ENCODE data around the gene CDX2.

Gene CDX2

DNA sequence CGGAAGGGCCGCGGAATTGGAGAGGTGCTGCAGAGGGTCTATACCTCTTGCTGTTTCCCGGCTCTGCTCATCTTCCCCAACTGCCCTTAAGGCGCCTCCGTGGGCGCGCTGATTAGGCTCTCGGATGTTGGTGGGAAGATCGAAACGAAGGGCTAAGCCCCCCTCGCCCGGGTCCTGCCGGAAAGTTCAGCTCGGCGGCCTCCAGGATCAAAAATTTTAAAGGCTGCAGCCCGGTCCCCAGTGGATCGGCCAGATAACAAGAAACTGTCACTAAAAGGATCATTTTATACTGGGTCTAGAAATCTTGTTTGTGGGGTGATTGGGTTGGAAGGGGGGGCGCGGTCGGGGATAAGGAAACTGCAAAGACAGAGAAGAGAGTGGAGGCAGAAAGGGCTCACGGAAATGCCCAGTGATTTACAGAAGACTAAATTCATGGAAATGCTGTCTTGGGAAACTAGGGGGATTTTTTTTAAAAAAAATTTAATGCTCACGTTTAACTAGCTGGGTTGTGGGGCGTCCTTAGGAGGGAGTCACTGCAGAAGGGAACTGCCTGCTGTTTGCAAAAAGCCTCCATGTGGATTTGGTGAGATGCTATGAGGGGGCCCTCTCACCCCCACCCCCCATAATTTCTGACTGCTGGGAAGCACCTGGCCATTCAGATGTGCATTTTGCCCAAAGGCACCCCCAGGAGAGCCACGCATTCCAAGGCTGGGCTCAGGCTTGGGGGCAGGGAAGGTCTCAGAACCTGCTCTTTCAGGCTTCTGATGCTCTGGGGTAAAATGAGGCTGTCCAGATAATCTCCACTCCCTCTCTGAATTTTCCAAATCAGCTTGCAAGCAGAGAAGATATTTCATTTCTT lies 7.7 kb downstream of the CDX2 start:
- DNase-seq (ENCODE audit: low read depth in 1 of 2, low spot score in 1 of 2) = no peak
- TF ChIP-seq, protein P1, sequence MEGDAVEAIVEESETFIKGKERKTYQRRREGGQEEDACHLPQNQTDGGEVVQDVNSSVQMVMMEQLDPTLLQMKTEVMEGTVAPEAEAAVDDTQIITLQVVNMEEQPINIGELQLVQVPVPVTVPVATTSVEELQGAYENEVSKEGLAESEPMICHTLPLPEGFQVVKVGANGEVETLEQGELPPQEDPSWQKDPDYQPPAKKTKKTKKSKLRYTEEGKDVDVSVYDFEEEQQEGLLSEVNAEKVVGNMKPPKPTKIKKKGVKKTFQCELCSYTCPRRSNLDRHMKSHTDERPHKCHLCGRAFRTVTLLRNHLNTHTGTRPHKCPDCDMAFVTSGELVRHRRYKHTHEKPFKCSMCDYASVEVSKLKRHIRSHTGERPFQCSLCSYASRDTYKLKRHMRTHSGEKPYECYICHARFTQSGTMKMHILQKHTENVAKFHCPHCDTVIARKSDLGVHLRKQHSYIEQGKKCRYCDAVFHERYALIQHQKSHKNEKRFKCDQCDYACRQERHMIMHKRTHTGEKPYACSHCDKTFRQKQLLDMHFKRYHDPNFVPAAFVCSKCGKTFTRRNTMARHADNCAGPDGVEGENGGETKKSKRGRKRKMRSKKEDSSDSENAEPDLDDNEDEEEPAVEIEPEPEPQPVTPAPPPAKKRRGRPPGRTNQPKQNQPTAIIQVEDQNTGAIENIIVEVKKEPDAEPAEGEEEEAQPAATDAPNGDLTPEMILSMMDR (IDR thresholded peaks at IDR 0.05; ENCODE audit: insufficient read depth, low read length) = no peak
- TF ChIP-seq POLR2AphosphoS5 (IDR thresholded peaks at IDR 0.05; ENCODE audit: low read depth) (no peak), SPI1 (IDR thresholded peaks at IDR 0.05; ENCODE audit: borderline replicate concordance, low read depth) (no peak), GABPA (IDR thresholded peaks at IDR 0.05; ENCODE audit: low read depth) (no peak)
- TF ChIP-seq, protein P2, sequence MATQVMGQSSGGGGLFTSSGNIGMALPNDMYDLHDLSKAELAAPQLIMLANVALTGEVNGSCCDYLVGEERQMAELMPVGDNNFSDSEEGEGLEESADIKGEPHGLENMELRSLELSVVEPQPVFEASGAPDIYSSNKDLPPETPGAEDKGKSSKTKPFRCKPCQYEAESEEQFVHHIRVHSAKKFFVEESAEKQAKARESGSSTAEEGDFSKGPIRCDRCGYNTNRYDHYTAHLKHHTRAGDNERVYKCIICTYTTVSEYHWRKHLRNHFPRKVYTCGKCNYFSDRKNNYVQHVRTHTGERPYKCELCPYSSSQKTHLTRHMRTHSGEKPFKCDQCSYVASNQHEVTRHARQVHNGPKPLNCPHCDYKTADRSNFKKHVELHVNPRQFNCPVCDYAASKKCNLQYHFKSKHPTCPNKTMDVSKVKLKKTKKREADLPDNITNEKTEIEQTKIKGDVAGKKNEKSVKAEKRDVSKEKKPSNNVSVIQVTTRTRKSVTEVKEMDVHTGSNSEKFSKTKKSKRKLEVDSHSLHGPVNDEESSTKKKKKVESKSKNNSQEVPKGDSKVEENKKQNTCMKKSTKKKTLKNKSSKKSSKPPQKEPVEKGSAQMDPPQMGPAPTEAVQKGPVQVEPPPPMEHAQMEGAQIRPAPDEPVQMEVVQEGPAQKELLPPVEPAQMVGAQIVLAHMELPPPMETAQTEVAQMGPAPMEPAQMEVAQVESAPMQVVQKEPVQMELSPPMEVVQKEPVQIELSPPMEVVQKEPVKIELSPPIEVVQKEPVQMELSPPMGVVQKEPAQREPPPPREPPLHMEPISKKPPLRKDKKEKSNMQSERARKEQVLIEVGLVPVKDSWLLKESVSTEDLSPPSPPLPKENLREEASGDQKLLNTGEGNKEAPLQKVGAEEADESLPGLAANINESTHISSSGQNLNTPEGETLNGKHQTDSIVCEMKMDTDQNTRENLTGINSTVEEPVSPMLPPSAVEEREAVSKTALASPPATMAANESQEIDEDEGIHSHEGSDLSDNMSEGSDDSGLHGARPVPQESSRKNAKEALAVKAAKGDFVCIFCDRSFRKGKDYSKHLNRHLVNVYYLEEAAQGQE (IDR thresholded peaks at IDR 0.05; ENCODE audit: insufficient replicate concordance, low read depth) = no peak
- Histone ChIP-seq H3K27me3 (ENCODE audit: insufficient read depth, poor library complexity, severe bottlenecking) (peaks cover 61% of the 10 kb centered on the region), H3K27ac (replicated peaks) (no peak overlapping the region; the same call in 1 of the 2 replicates), H3K4me3 (replicated peaks; ENCODE audit: insufficient read depth, low read length) (peak overlapping the region; percentile 45)

- H3K27ac ChIP-seq (replicated peaks) = no peak overlapping the region; the same call in 1 of the 2 replicates
- no peak for TF ChIP-seq SPI1 (IDR thresholded peaks at IDR 0.05; ENCODE audit: borderline replicate concordance, low read depth)
- TF ChIP-seq, protein P1 (IDR thresholded peaks at IDR 0.05; ENCODE audit: insufficient read depth, low read length) = peak; percentile 57
- peak overlapping the region; percentile 45 for H3K4me3 ChIP-seq (replicated peaks; ENCODE audit: insufficient read depth, low read length)
- H3K27me3 ChIP-seq (ENCODE audit: insufficient read depth, poor library complexity, severe bottlenecking) = peaks cover 57% of the 10 kb centered on the region
- peak; percentile 50 to 78 for DNase-seq (ENCODE audit: low read depth in 1 of 2, low spot score in 1 of 2)
Measured at GRCh38 chr13:27960362-27961226, 8.5 kb downstream of the CDX2 start.

GRCh38 chr13:27959976-27960361 lies 9.1 kb downstream of the CDX2 start:
- no peak for DNase-seq (ENCODE audit: low read depth in 1 of 2, low spot score in 1 of 2)
- Histone ChIP-seq H3K4me3 (replicated peaks; ENCODE audit: insufficient read depth, low read length) (peak overlapping the region; percentile 45), H3K27me3 (ENCODE audit: insufficient read depth, poor library complexity, severe bottlenecking) (peaks cover 57% of the 10 kb centered on the region), H3K27ac (replicated peaks) (no peak overlapping the region)
- TF ChIP-seq, protein P1 (IDR thresholded peaks at IDR 0.05; ENCODE audit: insufficient read depth, low read length) = no peak
- TF ChIP-seq SPI1 (IDR thresholded peaks at IDR 0.05; ENCODE audit: borderline replicate concordance, low read depth) (no peak), GABPA (IDR thresholded peaks at IDR 0.05; ENCODE audit: low read depth) (no peak), POLR2AphosphoS5 (IDR thresholded peaks at IDR 0.05; ENCODE audit: low read depth) (no peak)
- TF ChIP-seq, protein P2 (IDR thresholded peaks at IDR 0.05; ENCODE audit: insufficient replicate concordance, low read depth) = no peak
